HG02678 (cell line): ENCODE measurements around the gene DACH1.
"Not testable (repeated sequence)": the region's sequence is repeated elsewhere in the genome, so short reads cannot be mapped to it uniquely, and the experiment has no call there.

ENCODE experiments used
- ATAC-seq: cut with Tn5 transposase; IDR thresholded peaks from one replicate; pipeline ENCODE4 v1.9.1; 2021; ENCODE audit warnings: mild to moderate bottlenecking, moderate library complexity; ENCODE audit not compliant: unreplicated experiment

The DACH1 gene

GRCh38 chr13:71785361-71785760, 81.6 kb downstream of the DACH1 start:
- no peak for ATAC-seq

DNA sequence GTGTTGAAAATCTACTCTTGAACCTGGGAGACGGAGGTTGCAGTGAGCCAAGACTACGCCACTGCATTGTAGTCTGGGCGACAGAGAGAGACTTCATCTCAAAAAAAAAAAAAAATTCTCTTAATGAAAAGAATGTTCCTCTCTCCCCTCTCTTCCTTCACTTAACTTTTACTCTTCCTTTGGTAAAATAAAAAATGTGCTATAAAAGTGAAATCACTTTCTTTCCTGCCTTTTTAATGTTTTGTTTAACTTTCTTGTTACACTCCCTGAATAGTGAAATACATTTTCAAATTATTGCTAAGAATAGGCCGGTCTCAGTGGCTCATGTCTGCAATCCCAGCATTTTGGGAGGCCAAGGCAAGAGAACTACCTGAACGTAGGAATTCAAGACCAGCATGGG, 86.5 kb downstream of the DACH1 start:
- no peak for ATAC-seq

- not testable (repeated sequence) for ATAC-seq
These were observed 88.0 kb downstream of the DACH1 start for GRCh38 chr13:71778998-71779397.

DNA sequence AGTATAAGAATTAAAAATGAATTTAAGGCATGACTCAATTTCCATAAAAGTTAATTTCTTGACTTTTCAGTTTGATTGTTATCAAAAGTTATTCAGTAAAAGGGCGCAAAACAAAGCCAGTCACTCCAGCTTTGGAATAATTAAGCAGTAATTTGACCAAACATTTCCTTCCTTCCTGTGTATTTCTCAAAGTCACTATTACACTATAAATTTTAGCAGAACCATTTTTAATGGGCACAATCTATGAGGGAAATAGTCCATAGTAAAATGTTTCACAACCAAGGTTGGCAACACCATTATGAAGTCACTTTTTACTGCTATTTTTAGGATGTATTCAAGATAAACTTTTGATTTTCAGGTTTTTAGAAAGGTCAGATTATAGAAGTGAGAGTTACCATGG, 91.0 kb downstream of the DACH1 start:
- ATAC-seq: no peak

GRCh38 chr13:71774863-71775262, 92.1 kb downstream of the DACH1 start:
- ATAC-seq: no peak

DNA sequence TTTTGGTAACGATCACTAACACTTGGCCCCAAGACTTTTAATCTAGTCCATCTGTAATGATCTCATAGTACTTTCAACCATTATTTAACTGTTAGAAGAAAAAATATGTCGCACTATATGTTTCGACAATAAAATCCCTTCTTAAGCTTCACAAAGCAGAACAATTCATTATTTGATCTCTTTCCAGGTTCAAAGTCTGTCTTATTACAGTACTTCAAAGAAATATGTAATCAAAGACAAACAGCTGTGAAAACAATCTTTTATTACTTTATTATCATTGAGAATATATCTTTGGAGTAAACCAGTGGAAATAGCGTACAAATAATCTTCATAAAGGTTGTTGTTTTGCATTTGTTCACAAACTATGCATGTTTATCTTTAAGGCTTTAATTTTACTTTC, 93.5 kb downstream of the DACH1 start:
- ATAC-seq: no peak

- ATAC-seq: no peak
These were observed 94.6 kb downstream of the DACH1 start for GRCh38 chr13:71772361-71772760.

DNA sequence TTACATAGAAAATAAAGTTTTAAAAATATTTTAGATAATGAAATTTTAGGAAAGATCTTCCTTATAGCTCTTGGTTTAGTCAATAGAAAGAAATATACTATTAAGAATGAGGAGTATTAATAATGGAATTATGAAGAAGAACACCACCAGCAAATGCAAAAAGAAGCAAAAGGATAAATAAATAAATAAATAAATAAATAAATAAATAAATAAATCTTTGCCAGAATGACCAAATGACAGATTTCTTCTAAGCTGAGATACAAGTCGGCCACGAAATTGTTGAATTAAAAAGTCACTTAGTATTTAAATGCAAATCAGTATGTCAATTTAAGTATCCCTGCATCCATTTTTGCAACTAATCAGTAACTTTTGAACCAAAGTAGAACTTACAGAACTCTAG, 95.9 kb downstream of the DACH1 start:
- no peak for ATAC-seq

DNA sequence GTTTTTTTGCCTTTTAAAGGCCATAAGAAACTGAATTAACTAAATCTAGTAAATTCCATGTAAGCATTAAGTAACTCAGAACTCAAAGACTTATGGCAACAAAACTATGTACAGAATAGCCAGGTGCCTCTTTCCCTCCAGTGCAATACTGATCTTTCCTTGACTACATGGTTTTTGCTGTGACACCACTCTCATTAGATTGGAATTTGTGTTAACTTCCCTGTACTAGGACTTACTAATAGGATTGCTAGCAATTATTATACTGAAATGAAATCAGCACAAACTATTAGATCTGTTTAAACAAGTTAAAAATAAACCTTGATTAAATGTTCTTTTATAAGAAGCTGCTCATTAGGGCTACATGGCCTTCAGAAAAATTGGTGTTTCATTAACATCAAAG, 96.3 kb downstream of the DACH1 start:
- ATAC-seq: no peak

DNA sequence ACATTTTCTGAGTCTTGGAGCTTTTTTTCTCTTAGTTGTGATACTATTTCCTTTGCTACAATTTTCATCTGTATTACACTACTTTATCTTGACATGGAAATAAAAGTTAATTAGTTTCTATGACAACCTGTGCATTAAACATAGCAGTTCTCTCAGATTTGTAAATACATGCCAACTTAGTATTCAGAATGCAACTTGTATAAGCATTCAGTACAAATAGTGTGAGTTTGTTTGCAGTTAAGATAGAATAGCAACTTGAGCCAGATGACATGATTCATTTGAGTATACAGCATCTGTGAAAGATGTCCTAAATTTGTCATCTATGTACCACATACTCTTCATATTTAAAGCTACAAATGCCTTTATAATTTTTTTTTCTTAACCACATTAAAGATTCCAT, 98.1 kb downstream of the DACH1 start:
- ATAC-seq: no peak

DNA sequence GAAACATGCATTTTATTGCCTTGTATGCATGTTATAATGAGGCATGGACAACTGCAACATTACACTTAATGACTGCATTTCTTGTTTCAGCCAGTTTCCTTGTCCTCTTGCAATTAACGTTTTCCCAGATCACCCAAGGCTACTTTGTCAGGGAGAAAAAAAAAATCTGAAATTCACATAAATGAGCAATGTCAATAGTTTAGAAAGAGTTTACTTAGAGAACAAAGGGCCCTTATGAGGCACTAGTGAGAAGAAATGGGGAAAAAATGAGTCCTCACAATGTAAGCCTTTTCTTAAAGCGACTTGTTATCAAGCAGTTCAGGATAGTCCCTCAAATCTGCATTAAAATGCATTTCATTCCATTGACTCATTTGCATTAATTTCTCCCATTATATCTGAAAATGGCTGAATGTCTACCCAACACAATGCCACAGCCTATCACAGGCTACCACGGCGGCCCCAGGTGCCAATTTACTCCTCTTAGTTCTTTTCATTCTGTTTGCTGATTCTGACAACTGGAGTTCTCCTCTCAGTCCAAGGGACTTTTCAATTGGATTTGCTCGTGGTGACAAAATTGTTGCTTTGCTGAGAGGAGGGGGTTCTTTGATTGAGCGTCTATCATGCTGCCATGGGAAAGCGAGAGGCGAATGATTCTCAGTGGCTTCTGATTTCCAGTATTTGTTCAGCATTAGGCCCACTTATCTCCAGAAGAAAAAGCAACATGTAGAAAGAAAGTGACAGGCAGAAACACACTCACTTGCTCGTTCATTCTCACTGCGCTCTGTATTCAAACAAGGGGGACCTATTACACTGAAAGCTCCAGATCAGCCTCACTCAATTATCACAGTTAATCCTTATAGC, 107.1 kb downstream of the DACH1 start:
- no peak for ATAC-seq

DNA sequence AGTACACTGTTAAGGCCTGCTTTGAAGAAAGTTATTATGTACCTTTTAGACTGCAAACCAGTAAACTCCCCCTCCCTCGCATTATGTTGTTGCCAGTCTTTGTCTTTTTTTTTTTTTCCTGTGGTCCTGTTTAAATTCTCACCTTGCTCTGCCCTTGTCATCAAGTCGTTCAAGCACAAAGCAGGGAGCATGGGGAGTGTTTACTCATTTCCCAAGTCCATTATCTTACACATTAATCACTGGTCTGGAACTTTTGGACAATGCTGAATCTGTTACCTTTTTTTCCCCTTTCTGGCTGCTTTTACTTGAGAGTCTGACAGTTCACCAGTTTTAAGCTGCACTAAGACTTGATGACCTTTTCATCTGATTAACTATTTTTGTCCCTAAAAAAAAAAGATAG, 108.2 kb downstream of the DACH1 start:
- ATAC-seq: no peak

DNA sequence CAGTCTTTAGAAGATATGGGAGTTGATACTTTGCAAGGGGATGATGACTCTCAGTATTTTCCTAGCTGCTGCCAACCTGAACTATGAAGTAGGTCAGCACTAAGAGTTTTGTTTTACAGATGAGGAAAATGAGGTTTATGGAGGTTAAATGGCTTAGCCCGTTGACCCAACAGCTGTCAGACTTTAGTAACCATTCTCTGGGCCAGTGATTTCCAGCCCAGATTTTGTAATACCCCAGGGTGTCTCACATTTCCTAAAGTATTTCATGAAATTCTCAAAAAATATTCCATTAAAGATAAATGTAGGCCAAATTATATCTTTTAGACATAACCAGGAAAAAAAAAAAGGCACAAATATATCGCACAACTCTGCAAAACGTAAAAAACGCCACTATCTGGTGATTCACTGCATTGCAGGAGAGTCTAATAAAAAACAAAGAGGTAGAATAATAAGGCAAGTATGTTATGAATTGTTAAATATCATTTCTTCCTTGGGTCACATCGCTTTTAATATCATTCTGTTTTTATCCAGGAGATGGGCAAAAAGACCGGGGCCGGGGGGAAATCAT, 112.5 kb downstream of the DACH1 start:
- ATAC-seq: no peak

DNA sequence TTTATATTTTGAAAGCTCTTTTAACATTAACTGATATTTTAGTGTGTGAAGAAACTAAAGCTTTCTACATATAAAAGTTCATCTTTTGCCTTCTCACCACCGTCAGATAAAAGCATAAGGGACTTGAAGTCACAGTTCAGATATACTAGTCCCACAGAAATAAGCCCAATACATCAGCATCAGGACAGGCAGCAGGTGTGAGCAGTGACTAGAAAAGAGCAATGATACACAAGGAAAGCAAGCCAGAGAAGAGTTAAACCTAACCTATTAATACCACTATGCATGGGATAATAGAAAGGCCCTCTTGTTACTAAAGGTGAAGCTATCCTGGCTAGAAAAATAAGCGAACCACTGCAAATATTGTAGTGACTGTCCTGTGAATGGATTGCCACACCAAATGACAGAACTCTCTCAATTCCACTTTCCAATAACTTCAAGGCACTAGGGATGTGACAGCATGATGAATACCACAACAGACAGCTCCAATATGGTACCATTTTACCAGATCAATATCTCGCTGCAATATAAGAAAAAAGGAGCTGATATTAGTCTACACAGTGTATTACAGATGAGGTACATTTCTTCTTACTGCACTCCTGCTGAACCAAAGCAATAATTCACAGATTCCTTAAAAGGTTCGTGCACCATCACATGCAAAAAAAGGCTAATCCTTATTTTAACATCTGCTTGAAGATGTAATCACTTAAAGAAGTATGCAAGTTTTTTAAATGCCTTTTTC, 114.1 kb downstream of the DACH1 start:
- ATAC-seq: no peak

DNA sequence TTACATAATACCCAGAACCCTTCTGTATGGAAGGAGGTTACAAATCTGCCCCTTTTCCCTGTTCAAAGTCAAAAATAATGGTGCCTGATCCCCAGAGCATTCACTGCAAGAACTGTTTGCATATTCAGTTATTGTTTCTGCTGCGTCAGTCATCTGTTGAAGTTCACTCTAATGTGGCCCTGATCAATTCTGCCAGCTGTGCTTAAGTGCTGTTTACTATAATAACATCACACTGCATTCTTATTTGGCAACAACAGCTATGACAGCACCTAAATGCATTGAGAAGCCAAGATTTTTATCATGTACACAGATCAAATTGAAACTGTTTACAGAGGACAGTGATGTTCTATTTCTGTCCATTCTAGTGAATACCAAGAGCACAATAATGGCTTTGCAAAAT, 115.9 kb downstream of the DACH1 start:
- ATAC-seq: no peak

DNA sequence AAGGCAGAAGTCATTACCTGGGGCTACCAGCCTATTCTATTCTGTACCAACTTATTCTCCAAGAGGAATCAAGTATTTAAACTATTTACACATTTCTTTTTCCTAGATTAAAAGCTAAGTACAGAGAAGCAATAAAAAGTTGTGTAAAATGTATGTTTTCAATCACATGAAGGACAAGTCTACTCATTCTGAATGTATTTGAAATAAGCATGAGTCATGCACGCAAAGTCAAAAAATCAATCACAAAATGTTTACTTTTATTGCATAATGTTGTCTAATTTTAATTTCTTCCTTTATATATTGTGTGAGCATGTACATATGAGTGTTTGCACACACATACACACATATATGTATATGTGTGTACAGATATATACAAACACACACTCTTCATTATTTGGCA, 136.7 kb downstream of the DACH1 start:
- no peak for ATAC-seq

GRCh38 chr13:71729441-71729840, 137.6 kb downstream of the DACH1 start:
- ATAC-seq: no peak

DNA sequence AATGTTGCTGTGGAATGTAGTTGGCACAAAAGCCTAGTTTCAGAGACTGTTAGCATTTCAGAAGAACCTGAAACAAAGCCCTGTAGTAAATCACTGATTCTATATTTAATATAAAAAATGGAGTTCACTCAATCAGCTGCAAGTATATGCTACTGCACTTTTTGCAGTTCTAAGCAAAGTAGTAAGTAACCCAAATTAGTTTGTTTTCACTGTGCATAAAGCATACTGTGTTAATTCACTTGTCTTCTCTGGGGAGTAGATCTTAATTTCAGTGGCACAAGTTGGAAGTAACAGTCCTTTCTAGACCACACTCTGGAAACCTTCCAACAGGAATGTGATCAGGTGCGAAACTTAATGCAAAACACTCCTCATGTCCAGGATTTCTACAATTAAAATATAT, 139.3 kb downstream of the DACH1 start:
- ATAC-seq: no peak

GRCh38 chr13:71727042-71727441, 140.0 kb downstream of the DACH1 start:
- no peak for ATAC-seq

- ATAC-seq: no peak
These were observed 144.8 kb downstream of the DACH1 start for GRCh38 chr13:71722206-71722605.

DNA sequence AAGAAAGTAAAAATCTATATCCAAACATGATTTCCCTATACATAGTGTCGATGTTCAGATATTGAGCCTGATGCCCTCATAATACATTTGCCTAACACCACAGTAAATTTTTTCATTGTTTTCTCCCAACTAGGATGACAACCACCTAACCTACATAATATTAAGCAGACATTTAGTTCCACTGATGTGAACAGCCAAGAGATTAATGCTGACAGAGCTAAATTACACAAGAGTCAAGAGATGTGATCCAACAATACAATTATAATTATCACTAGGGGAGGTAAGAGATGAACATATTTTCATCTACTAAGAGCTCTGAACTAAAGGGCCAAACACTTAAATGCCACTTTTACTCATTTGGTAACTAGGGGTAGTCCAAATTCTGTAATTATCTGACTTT, 145.9 kb downstream of the DACH1 start:
- ATAC-seq: no peak

- ATAC-seq: no peak
These were observed 148.1 kb downstream of the DACH1 start for GRCh38 chr13:71718931-71719330.
